ENCODE results near the gene KDF1. TPM values are rescaled to one million over a fixed set of nuclear protein-coding genes. Genes with fewer than 3 reads are reported as not detected.

The KDF1 gene
- total RNA-seq, 1 experiment from 2014 or later: 14.4 TPM

- Histone ChIP-seq H3K27me3 (ENCODE audit: control insufficient read depth, insufficient read depth, low read length) (no peaks in the 10 kb centered on the region), H3K36me3 (replicated peaks; ENCODE audit: control insufficient read depth, insufficient read depth, low read length) (no peaks in the 10 kb centered on the region), H3K4me3 (ENCODE audit: insufficient read depth, low read depth, low read length) (no peak overlapping the region)
- no peak for DNase-seq
Observed at GRCh38 chr1:26907071-26907917, 53.0 kb downstream of the KDF1 start.

GRCh38 chr1:26900815-26901511 is 59.3 kb downstream of the KDF1 start:
- H3K4me3 ChIP-seq (ENCODE audit: insufficient read depth, low read depth, low read length): peak overlapping the region; percentile 88
- H3K36me3 ChIP-seq (replicated peaks; ENCODE audit: control insufficient read depth, insufficient read depth, low read length): peaks cover 4% of the 10 kb centered on the region
- no peaks in the 10 kb centered on the region for H3K27me3 ChIP-seq (ENCODE audit: control insufficient read depth, insufficient read depth, low read length)
- no peak for DNase-seq

DNA sequence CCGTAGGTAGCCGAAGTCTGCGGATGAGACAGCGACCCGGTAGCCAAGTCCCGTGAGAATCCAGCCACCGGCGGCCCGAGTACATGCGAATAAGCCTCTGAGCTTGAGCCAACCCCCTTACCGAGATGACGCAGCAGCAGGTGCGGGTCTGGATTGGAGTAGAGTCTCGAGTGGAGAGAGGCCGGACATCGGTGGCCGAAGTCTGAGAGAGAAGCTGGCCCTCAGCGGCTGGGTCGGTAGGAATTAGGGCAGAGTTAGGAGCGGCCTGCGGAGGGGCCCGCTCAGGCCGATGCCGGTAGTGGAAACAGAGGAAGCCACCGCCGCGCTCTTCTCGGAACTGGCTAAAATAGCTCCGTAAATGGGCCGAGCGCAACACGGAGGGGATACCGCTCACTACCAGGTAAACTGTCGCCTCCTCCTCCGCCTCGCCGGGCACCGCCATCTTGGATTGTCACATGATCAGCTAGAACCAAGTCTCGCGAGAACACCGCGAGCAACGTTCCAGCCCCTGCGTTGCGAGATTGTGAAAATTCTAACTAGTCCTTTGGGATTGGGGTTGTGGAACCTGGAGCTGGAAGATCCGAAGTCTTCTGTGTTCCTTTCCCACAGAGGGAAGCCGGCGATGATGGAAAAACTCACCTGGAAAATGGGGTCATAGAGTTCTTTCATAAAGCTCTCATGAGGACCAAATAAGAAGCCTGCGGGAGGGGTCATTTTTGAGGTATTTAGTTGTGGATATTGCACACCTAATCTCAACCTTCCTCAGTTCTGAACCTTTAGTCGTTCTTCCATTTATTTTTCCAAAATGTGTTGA is 60.1 kb downstream of the KDF1 start, which contains the start of gene GPATCH3:
Gene GPATCH3, minus strand, starts transcription at position 467 of the 814 bp plus-strand sequence. Its CDS starts 25 bp downstream, at position 442.
- Histone ChIP-seq H3K36me3 (replicated peaks; ENCODE audit: control insufficient read depth, insufficient read depth, low read length) (peaks cover 5% of the 10 kb centered on the region), H3K4me3 (ENCODE audit: insufficient read depth, low read depth, low read length) (peak within 1 kb of the TSS; percentile 88), H3K27me3 (ENCODE audit: control insufficient read depth, insufficient read depth, low read length) (no peaks in the 10 kb centered on the region)
- peak; percentile 94 for DNase-seq

Other genes starting within 250 kb of the KDF1 start
- 28.3 TPM in 2 replicates for gene PIGV, start 172.5 kb downstream of the KDF1 start, total RNA-seq (2014; rRNA removed; shearing (Covaris generic))
- gene ZDHHC18, start 133.8 kb downstream of the KDF1 start, total RNA-seq (2014; rRNA removed; shearing (Covaris generic)): 45.5 and 50.0 TPM in 2 replicates
- 7.5 and 11.3 TPM in 2 replicates for gene SFN, start 97.3 kb downstream of the KDF1 start, total RNA-seq (2014; rRNA removed; shearing (Covaris generic))
- gene GPN2, start 70.2 kb downstream of the KDF1 start, total RNA-seq (2014; rRNA removed; shearing (Covaris generic)): 40.3 and 61.9 TPM in 2 replicates
- gene GPATCH3, start 60.0 kb downstream of the KDF1 start, total RNA-seq (2014; rRNA removed; shearing (Covaris generic)): 16.1 and 23.7 TPM in 2 replicates
- not detected in 2 replicates for gene NR0B2, start 46.5 kb downstream of the KDF1 start, total RNA-seq (2014; rRNA removed; shearing (Covaris generic))
- 65.3 and 76.4 TPM in 2 replicates for gene NUDC, start 38.7 kb downstream of the KDF1 start, total RNA-seq (2014; rRNA removed; shearing (Covaris generic))
- 28.9 and 30.5 TPM in 2 replicates for gene TRNP1, start 33.2 kb upstream of the KDF1 start, total RNA-seq (2014; rRNA removed; shearing (Covaris generic))
- 128 and 154 TPM in 2 replicates for gene TENT5B, start 52.4 kb upstream of the KDF1 start, total RNA-seq (2014; rRNA removed; shearing (Covaris generic))
- 12.6 and 13.1 TPM in 2 replicates for gene SLC9A1, start 194.7 kb upstream of the KDF1 start, total RNA-seq (2014; rRNA removed; shearing (Covaris generic))

All from H7 (cell line).